ENCODE results near the gene KLHL21. TPM values are rescaled to one million over a fixed set of nuclear protein-coding genes. Genes with fewer than 3 reads are reported as not detected.

The KLHL21 gene
- total and polyA plus RNA-seq, 2 donors (not counting 1 experiment from before 2014, with no cell fraction given): 14.4 to 29.9 TPM

GRCh38 chr1:6599141-6599975, 3.3 kb downstream of the KLHL21 start:
- H3K27ac Mint-ChIP-seq: peak overlapping the region; percentile 73
- Histone ChIP-seq H4K20me1 (ENCODE audit: control insufficient read depth, insufficient read depth, low read length, poor library complexity, severe bottlenecking) (peaks cover 54% of the 10 kb centered on the region), H3K4me2 (replicated peaks; ENCODE audit: low read depth, low read length, poor library complexity, severe bottlenecking) (peak overlapping the region; percentile 100), H2AFZ (ENCODE audit: insufficient read depth, low read depth, low read length, poor library complexity, severe bottlenecking) (peak overlapping the region; percentile 36), H3K36me3 (replicated peaks in 1 of 2; ENCODE audit: control extremely low read depth in 1 of 2, control insufficient read depth in 1 of 2, extremely low read depth in 1 of 2, insufficient read depth in 2 of 2, low read length in 1 of 2) (peaks cover 0 to 32% of the 10 kb centered on the region in 2 experiments), H3K4me3 (ENCODE audit: control extremely low read depth in 1 of 5, extremely low read depth in 1 of 5, insufficient read depth in 1 of 5, low read depth in 2 of 5, low read length in 4 of 5) (peak overlapping the region in 4 of 5 experiments; percentile 4 to 35 (median 22)), H3K4me1 (ENCODE audit: control insufficient read depth in 2 of 2, insufficient read depth in 2 of 2, low read length in 2 of 2) (peaks cover 29 to 42% of the 10 kb centered on the region in 2 donors), H3K9ac (ENCODE audit: low read length) (peak overlapping the region; percentile 39), H3K27me3 (replicated peaks in 1 of 4; ENCODE audit: control extremely low read depth in 1 of 4, control insufficient read depth in 3 of 4, insufficient read depth in 4 of 4, low read length in 3 of 4) (no peaks in the 10 kb centered on the region), H3K9me3 (ENCODE audit: control extremely low read depth in 1 of 3, control insufficient read depth in 2 of 3, insufficient read depth in 1 of 3, low read length in 2 of 3) (no peaks in the 10 kb centered on the region), H3K27ac (ENCODE audit: low read length in 2 of 2) (peak overlapping the region in 1 of 2 donors; percentile 54), H3K79me2 (ENCODE audit: control insufficient read depth, insufficient read depth, low read length) (peaks cover 59% of the 10 kb centered on the region)
- H3K4me1 Mint-ChIP-seq: peaks cover 41% of the 10 kb centered on the region
- H3K4me3 Mint-ChIP-seq: peak overlapping the region; percentile 93
- intact Hi-C loops (cut with micrococcal nuclease): loop anchor here (2.0 kb wide), 1 partner anchor 13 kb away; the partner anchor contains the start of gene PHF13
- 65% methylated on average over 27 of the region's 31 CpGs for WGBS (ENCODE audit: insufficient coverage)
- DNase-seq (peak; percentile 60), ATAC-seq (ENCODE audit: low read depth) (no peak)
- POLR2A ChIA-PET: interaction anchor here (0.6 to 1.7 kb wide), 2 partner anchors 16 to 19 kb away, joined by 3 to 7 read pairs; partner anchors contain the start of gene ZBTB48
- no peaks in the 10 kb centered on the region for H3K9me3 Mint-ChIP-seq (ENCODE audit: insufficient read depth)
- TF ChIP-seq, protein P1, sequence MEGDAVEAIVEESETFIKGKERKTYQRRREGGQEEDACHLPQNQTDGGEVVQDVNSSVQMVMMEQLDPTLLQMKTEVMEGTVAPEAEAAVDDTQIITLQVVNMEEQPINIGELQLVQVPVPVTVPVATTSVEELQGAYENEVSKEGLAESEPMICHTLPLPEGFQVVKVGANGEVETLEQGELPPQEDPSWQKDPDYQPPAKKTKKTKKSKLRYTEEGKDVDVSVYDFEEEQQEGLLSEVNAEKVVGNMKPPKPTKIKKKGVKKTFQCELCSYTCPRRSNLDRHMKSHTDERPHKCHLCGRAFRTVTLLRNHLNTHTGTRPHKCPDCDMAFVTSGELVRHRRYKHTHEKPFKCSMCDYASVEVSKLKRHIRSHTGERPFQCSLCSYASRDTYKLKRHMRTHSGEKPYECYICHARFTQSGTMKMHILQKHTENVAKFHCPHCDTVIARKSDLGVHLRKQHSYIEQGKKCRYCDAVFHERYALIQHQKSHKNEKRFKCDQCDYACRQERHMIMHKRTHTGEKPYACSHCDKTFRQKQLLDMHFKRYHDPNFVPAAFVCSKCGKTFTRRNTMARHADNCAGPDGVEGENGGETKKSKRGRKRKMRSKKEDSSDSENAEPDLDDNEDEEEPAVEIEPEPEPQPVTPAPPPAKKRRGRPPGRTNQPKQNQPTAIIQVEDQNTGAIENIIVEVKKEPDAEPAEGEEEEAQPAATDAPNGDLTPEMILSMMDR (IDR thresholded peaks at IDR 0.05): no peak
- CTCF ChIA-PET: interaction anchor here (1.1 to 5.4 kb wide), 5 partner anchors 18 to 47 kb away, joined by 3 to 33 read pairs (median 4); partner anchors contain the start of genes NOL9, TAS1R1 and THAP3
- no peaks in the 10 kb centered on the region for H3K27me3 Mint-ChIP-seq

DNA sequence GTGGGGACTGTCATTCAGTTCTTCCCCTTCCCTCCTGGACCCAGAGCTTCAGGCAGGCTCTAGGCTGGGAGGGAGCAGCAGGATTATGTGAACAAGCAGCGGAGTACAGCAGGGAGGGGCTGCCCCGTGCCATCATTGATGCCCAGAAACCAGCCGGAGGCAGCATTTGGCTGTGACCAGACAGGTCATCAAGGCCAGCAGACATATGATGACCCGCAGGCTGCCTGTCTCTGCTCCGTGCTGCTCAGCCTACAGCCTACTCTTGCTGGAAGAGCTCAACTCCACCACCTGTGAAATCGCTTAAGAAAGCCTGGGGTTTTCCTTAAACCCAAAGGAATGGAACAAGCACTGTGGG, 4.9 kb downstream of the KLHL21 start:
- Histone ChIP-seq H3K4me1 (ENCODE audit: control insufficient read depth in 2 of 2, insufficient read depth in 2 of 2, low read length in 2 of 2) (peaks cover 21 to 30% of the 10 kb centered on the region in 2 donors), H3K36me3 (replicated peaks in 1 of 2; ENCODE audit: control extremely low read depth in 1 of 2, control insufficient read depth in 1 of 2, extremely low read depth in 1 of 2, insufficient read depth in 2 of 2, low read length in 1 of 2) (peaks cover 0 to 48% of the 10 kb centered on the region in 2 experiments), H3K9me3 (ENCODE audit: control extremely low read depth in 1 of 3, control insufficient read depth in 2 of 3, insufficient read depth in 1 of 3, low read length in 2 of 3) (no peaks in the 10 kb centered on the region), H4K20me1 (ENCODE audit: control insufficient read depth, insufficient read depth, low read length, poor library complexity, severe bottlenecking) (peaks cover 56% of the 10 kb centered on the region), H3K27me3 (replicated peaks in 1 of 4; ENCODE audit: control extremely low read depth in 1 of 4, control insufficient read depth in 3 of 4, insufficient read depth in 4 of 4, low read length in 3 of 4) (no peaks in the 10 kb centered on the region), H3K79me2 (ENCODE audit: control insufficient read depth, insufficient read depth, low read length) (peaks cover 59% of the 10 kb centered on the region), H3K4me3 (ENCODE audit: control extremely low read depth in 1 of 5, extremely low read depth in 1 of 5, insufficient read depth in 1 of 5, low read depth in 2 of 5, low read length in 4 of 5) (no peak overlapping the region), H2AFZ (ENCODE audit: insufficient read depth, low read depth, low read length, poor library complexity, severe bottlenecking) (no peak overlapping the region), H3K27ac (ENCODE audit: low read length in 2 of 2) (no peak overlapping the region), H3K9ac (ENCODE audit: low read length) (no peak overlapping the region), H3K4me2 (replicated peaks; ENCODE audit: low read depth, low read length, poor library complexity, severe bottlenecking) (no peak overlapping the region)
- TF ChIP-seq, protein P1 (IDR thresholded peaks at IDR 0.05): no peak
- no peak for TF ChIP-seq EZH2 (IDR thresholded peaks at IDR 0.05; ENCODE audit: borderline replicate concordance, insufficient read depth, low read depth, low read length, poor library complexity, severe bottlenecking)
- H3K27ac Mint-ChIP-seq: no peak overlapping the region
- H3K4me3 Mint-ChIP-seq: no peak overlapping the region
- H3K27me3 Mint-ChIP-seq: no peaks in the 10 kb centered on the region
- no peaks in the 10 kb centered on the region for H3K9me3 Mint-ChIP-seq (ENCODE audit: insufficient read depth)
- ChIA-PET CTCF (interaction anchor here (0.9 kb wide), 1 partner anchor 15 kb away, joined by 3 read pairs; no protein-coding TSS in a partner anchor), POLR2A (interaction anchor here (0.6 kb wide), 1 partner anchor 18 kb away, joined by 4 read pairs; the partner anchor contains the start of gene ZBTB48)
- DNase-seq (no peak), ATAC-seq (ENCODE audit: low read depth) (no peak)
- peaks cover 30% of the 10 kb centered on the region for H3K4me1 Mint-ChIP-seq
- intact Hi-C loops (cut with micrococcal nuclease): loop anchor here (2.0 kb wide), 1 partner anchor 15 kb away; the partner anchor contains the start of gene PHF13
- WGBS (ENCODE audit: insufficient coverage): 99% methylated on average over 6 of the region's 6 CpGs

Measured in B cell (primary cell).